ENCODE data around the gene LRRC47.
A peak's percentile ranks its signal among the peaks of the same experiment; 100 is the strongest.

Gene LRRC47

GRCh38 chr1:3773572-3774275 lies 22.6 kb downstream of the LRRC47 start:
- no peak overlapping the region for H3K9ac ChIP-seq (ENCODE audit: low read depth, low read length)
- no peak overlapping the region for H3K4me3 ChIP-seq (ENCODE audit: low read length)
- peaks cover 16% of the 10 kb centered on the region for H3K27me3 ChIP-seq (ENCODE audit: control insufficient read depth, insufficient read depth, low read length)
- H3K4me2 ChIP-seq (ENCODE audit: low read length) = no peak overlapping the region
- H3K4me1 ChIP-seq (ENCODE audit: control insufficient read depth, insufficient read depth, low read length) = peaks cover 20% of the 10 kb centered on the region
- no peaks in the 10 kb centered on the region for H3K36me3 ChIP-seq (ENCODE audit: insufficient read depth, low read length)
- H3K9me3 ChIP-seq (replicated peaks; ENCODE audit: low read length) = no peaks in the 10 kb centered on the region

- Histone ChIP-seq H3K4me1 (ENCODE audit: control insufficient read depth, insufficient read depth, low read length) (peaks cover 20% of the 10 kb centered on the region), H3K27me3 (ENCODE audit: control insufficient read depth, insufficient read depth, low read length) (peaks cover 16% of the 10 kb centered on the region), H3K36me3 (ENCODE audit: insufficient read depth, low read length) (no peaks in the 10 kb centered on the region), H3K4me2 (ENCODE audit: low read length) (peak within 1 kb of the TSS; percentile 79), H3K9me3 (replicated peaks; ENCODE audit: low read length) (no peaks in the 10 kb centered on the region), H3K4me3 (ENCODE audit: low read length) (peak within 1 kb of the TSS; percentile 66), H3K9ac (ENCODE audit: low read depth, low read length) (peak within 1 kb of the TSS; percentile 30)
Observed at GRCh38 chr1:3772715-3773571, 23.4 kb downstream of the LRRC47 start, which contains the start of gene SMIM1. TSS of gene SMIM1 (plus strand) at chr1:3772749. CDS start at chr1:3775374, 2,625 bp downstream.

GRCh38 chr1:3772027-3772714 lies 24.1 kb downstream of the LRRC47 start:
- Histone ChIP-seq H3K4me3 (ENCODE audit: low read length) (peak overlapping the region; percentile 66), H3K27me3 (ENCODE audit: control insufficient read depth, insufficient read depth, low read length) (peaks cover 16% of the 10 kb centered on the region), H3K4me2 (ENCODE audit: low read length) (peak overlapping the region; percentile 79), H3K36me3 (ENCODE audit: insufficient read depth, low read length) (no peaks in the 10 kb centered on the region), H3K9ac (ENCODE audit: low read depth, low read length) (peak overlapping the region; percentile 30), H3K4me1 (ENCODE audit: control insufficient read depth, insufficient read depth, low read length) (peaks cover 20% of the 10 kb centered on the region), H3K9me3 (replicated peaks; ENCODE audit: low read length) (no peaks in the 10 kb centered on the region)

- Histone ChIP-seq H3K27me3 (ENCODE audit: control insufficient read depth, insufficient read depth, low read length) (peaks cover 18% of the 10 kb centered on the region), H3K4me1 (ENCODE audit: control insufficient read depth, insufficient read depth, low read length) (peaks cover 20% of the 10 kb centered on the region), H3K9me3 (replicated peaks; ENCODE audit: low read length) (no peaks in the 10 kb centered on the region), H3K4me2 (ENCODE audit: low read length) (peak overlapping the region; percentile 79), H3K9ac (ENCODE audit: low read depth, low read length) (peak overlapping the region; percentile 30), H3K36me3 (ENCODE audit: insufficient read depth, low read length) (no peaks in the 10 kb centered on the region), H3K4me3 (ENCODE audit: low read length) (peak overlapping the region; percentile 66)
Observed at GRCh38 chr1:3771108-3772026, 24.9 kb downstream of the LRRC47 start.

- H3K4me1 ChIP-seq (ENCODE audit: control insufficient read depth, insufficient read depth, low read length) = peaks cover 10% of the 10 kb centered on the region
- no peaks in the 10 kb centered on the region for H3K36me3 ChIP-seq (ENCODE audit: insufficient read depth, low read length)
- peaks cover 24% of the 10 kb centered on the region for H3K27me3 ChIP-seq (ENCODE audit: control insufficient read depth, insufficient read depth, low read length)
- no peak overlapping the region for H3K9ac ChIP-seq (ENCODE audit: low read depth, low read length)
- no peaks in the 10 kb centered on the region for H3K9me3 ChIP-seq (replicated peaks; ENCODE audit: low read length)
- H3K4me2 ChIP-seq (ENCODE audit: low read length) = no peak overlapping the region
- no peak overlapping the region for H3K4me3 ChIP-seq (ENCODE audit: low read length)
Observed at GRCh38 chr1:3770047-3770765, 26.1 kb downstream of the LRRC47 start.

- Histone ChIP-seq H3K36me3 (ENCODE audit: insufficient read depth, low read length) (no peaks in the 10 kb centered on the region), H3K4me1 (ENCODE audit: control insufficient read depth, insufficient read depth, low read length) (peaks cover 5% of the 10 kb centered on the region), H3K4me3 (ENCODE audit: low read length) (no peak overlapping the region), H3K27me3 (ENCODE audit: control insufficient read depth, insufficient read depth, low read length) (peaks cover 29% of the 10 kb centered on the region), H3K9ac (ENCODE audit: low read depth, low read length) (no peak overlapping the region), H3K9me3 (replicated peaks; ENCODE audit: low read length) (no peaks in the 10 kb centered on the region), H3K4me2 (ENCODE audit: low read length) (no peak overlapping the region)
Observed at GRCh38 chr1:3768811-3769390, 27.4 kb downstream of the LRRC47 start.

GRCh38 chr1:3767328-3767925 lies 28.9 kb downstream of the LRRC47 start:
- Histone ChIP-seq H3K4me1 (ENCODE audit: control insufficient read depth, insufficient read depth, low read length) (peaks cover 5% of the 10 kb centered on the region), H3K9me3 (replicated peaks; ENCODE audit: low read length) (no peaks in the 10 kb centered on the region), H3K9ac (ENCODE audit: low read depth, low read length) (no peak overlapping the region), H3K4me2 (ENCODE audit: low read length) (no peak overlapping the region), H3K4me3 (ENCODE audit: low read length) (no peak overlapping the region), H3K27me3 (ENCODE audit: control insufficient read depth, insufficient read depth, low read length) (peaks cover 38% of the 10 kb centered on the region), H3K36me3 (ENCODE audit: insufficient read depth, low read length) (no peaks in the 10 kb centered on the region)

GRCh38 chr1:3763351-3764125 lies 32.8 kb downstream of the LRRC47 start:
- Histone ChIP-seq H3K9me3 (replicated peaks; ENCODE audit: low read length) (peaks cover 7% of the 10 kb centered on the region), H3K27me3 (ENCODE audit: control insufficient read depth, insufficient read depth, low read length) (peaks cover 42% of the 10 kb centered on the region), H3K4me2 (ENCODE audit: low read length) (no peak overlapping the region), H3K4me1 (ENCODE audit: control insufficient read depth, insufficient read depth, low read length) (no peaks in the 10 kb centered on the region), H3K36me3 (ENCODE audit: insufficient read depth, low read length) (no peaks in the 10 kb centered on the region), H3K9ac (ENCODE audit: low read depth, low read length) (no peak overlapping the region), H3K4me3 (ENCODE audit: low read length) (no peak overlapping the region)

- H3K4me1 ChIP-seq (ENCODE audit: control insufficient read depth, insufficient read depth, low read length) = no peaks in the 10 kb centered on the region
- peaks cover 7% of the 10 kb centered on the region for H3K9me3 ChIP-seq (replicated peaks; ENCODE audit: low read length)
- H3K4me3 ChIP-seq (ENCODE audit: low read length) = no peak overlapping the region
- no peaks in the 10 kb centered on the region for H3K36me3 ChIP-seq (ENCODE audit: insufficient read depth, low read length)
- H3K27me3 ChIP-seq (ENCODE audit: control insufficient read depth, insufficient read depth, low read length) = peaks cover 42% of the 10 kb centered on the region
- no peak overlapping the region for H3K9ac ChIP-seq (ENCODE audit: low read depth, low read length)
- H3K4me2 ChIP-seq (ENCODE audit: low read length) = no peak overlapping the region
Observed at GRCh38 chr1:3762873-3763228, 33.4 kb downstream of the LRRC47 start.
